Astrocyte of the cerebellum (primary cell): ENCODE measurements around the gene LHFPL4.
A peak's percentile ranks its signal among the peaks of the same experiment; 100 is the strongest.
"Not testable (repeated sequence)": the region's sequence is repeated elsewhere in the genome, so short reads cannot be mapped to it uniquely, and the experiment has no call there.

ENCODE experiments used
- DNase-seq: peaks from one replicate; pipeline ENCODE4 v3.0.0-alpha.2; 2011; ENCODE audit warnings: low read depth
- H3K4me3 ChIP-seq: 2 replicates; pipeline ENCODE4 v1.5.1; 2011; ENCODE audit warnings: mild to moderate bottlenecking, low read depth, low read length, moderate library complexity
- CTCF ChIP-seq: IDR thresholded peaks from 2 replicates; pipeline ENCODE4 v1.5.1; 2012; ENCODE audit warnings: low read length, low read depth, moderate library complexity, mild to moderate bottlenecking; ENCODE audit errors: missing control alignments
- in situ Hi-C: cut with HindIII; loops from 2 replicates; pipeline ENCODE4 v1.10.0; 2017; ENCODE audit warnings: low sequenced_read_pairs

LHFPL4 gene

GRCh38 chr3:9565316-9565715, 11.7 kb upstream of the LHFPL4 start:
- TF ChIP-seq CTCF, result no peak
- in situ Hi-C loops, result no loop called here
- H3K4me3 ChIP-seq, result no peak overlapping the region
- no peak for DNase-seq

DNA sequence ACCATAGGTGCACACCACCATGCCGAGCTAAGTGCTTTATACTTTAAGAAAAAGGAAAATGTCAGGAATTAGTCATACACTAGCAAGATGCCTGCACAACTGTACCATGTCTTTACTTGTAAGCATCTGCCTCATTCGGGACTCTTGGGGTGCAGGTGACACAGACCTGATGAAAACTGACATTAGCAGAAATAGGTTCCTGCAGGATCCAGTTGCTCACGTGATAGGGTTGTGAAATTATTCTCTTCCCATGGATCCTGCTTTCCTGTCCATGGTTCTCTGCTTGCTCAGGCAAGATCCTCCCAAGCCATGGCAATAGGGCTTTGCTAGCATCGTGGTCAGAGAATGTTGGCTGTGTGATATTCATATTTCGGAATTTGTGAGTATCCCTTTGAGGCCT, 10.2 kb upstream of the LHFPL4 start:
- no peak for DNase-seq
- no peak for TF ChIP-seq CTCF
- in situ Hi-C loops, result no loop called here
- no peak overlapping the region for H3K4me3 ChIP-seq

GRCh38 chr3:9560056-9560455, 6.4 kb upstream of the LHFPL4 start:
- DNase-seq, in situ Hi-C loops: not testable (repeated sequence)

GRCh38 chr3:9553948-9554513, 409 bp upstream of the LHFPL4 start:
- no peak overlapping the region for H3K4me3 ChIP-seq
- in situ Hi-C loops, result no loop called here

More at GRCh38 chr3:9560056-9560455, 6.4 kb upstream of the LHFPL4 start:
- H3K4me3 ChIP-seq, result not testable (repeated sequence)

DNA sequence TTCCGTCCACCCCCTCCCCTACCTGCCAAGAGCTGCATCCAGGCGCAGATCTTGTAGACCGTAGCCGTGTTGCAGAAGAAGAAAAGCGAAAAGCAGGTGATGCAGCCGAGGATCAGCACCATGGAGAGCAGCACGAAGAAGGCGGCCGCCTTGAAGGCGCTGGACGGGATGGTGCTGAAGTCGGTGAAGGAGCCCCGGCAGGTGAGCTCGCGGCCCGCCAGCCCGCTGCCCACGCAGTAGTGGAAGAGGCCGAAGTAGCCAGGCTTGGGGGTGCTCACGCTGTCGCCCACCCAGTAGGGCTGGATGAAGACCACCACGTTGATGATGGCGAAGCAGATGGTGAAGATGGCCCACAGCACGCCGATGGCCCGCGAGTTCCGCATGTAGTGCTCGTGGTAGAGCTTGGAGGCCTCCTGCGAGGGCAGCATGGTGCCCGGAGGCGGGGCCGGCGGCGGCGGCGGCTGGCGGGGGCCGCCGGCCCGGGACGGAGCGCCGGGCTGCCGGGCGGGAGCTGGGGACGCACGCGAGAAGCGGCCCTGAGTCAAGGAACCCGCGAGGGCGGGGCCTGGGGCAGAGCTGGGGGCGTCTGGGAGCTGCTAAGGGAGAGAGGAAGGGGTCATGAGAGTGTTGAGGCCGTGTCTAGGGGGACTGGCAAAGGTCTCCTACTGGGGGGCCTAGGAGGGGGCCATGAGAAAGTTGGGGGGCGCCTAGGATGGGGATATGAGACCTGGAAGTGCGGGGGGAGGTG, 1.2 kb downstream of the LHFPL4 start:
- no peak overlapping the region for H3K4me3 ChIP-seq
- no peak for TF ChIP-seq CTCF
- DNase-seq, result peak; percentile 32
- in situ Hi-C loops, result no loop called here

More at GRCh38 chr3:9553948-9554513, 409 bp upstream of the LHFPL4 start:
- DNase-seq, result no peak
- no peak for TF ChIP-seq CTCF

DNA sequence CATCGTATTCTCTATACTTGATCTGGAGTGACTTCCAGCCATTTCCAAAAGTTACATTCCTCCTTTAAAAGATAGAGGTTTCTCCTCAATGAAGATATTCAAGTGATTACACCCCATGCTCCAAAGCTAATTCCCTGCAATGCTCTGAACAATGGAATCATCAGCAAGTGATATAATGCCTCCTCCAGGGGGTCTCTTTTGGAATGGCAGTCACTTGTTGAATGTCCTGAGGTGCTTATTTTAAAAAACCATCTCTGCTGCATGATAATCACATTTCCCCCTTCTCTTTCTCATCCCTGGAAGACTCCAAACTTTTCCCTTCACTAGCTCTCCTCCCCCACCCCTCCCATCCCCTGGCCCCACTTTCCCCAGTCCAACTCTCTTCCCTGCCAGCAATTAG, 2.6 kb downstream of the LHFPL4 start:
- no peak for TF ChIP-seq CTCF
- in situ Hi-C loops, result no loop called here
- DNase-seq, result no peak
- H3K4me3 ChIP-seq, result no peak overlapping the region

GRCh38 chr3:9549600-9549999, 4.0 kb downstream of the LHFPL4 start:
- no peak for TF ChIP-seq CTCF
- in situ Hi-C loops, result no loop called here
- DNase-seq, result no peak

More at GRCh38 chr3:9549600-9549999, 4.0 kb downstream of the LHFPL4 start:
- no peak overlapping the region for H3K4me3 ChIP-seq
